ENCODE results near the gene RFT1.

GRCh38 chr3:53153980-53154379, 23.7 kb upstream of the RFT1 start:
- TF ChIP-seq CTCF (IDR thresholded peaks at IDR 0.05) (no peak), KAT7 (CRISPR knock-in tag; IDR thresholded peaks at IDR 0.05; ENCODE audit: borderline replicate concordance) (no peak), NFE2L1 (CRISPR knock-in tag; IDR thresholded peaks at IDR 0.05) (no peak), RELA (CRISPR knock-in tag; IDR thresholded peaks at IDR 0.05; ENCODE audit: borderline replicate concordance) (no peak), NFYB (CRISPR knock-in tag; conservative IDR thresholded peaks at IDR 0.05; ENCODE audit: low read depth) (no peak), ZNF219 (CRISPR knock-in tag; IDR thresholded peaks at IDR 0.05; ENCODE audit: borderline replicate concordance) (no peak), ATF1 (CRISPR knock-in tag; IDR thresholded peaks at IDR 0.05) (no peak), TCF7 (CRISPR knock-in tag; IDR thresholded peaks at IDR 0.05; ENCODE audit: low read depth) (no peak), MAX (CRISPR knock-in tag; IDR thresholded peaks at IDR 0.05) (no peak), NR1H2 (CRISPR knock-in tag; IDR thresholded peaks at IDR 0.05) (no peak), FOXJ3 (CRISPR knock-in tag; IDR thresholded peaks at IDR 0.05; ENCODE audit: borderline replicate concordance) (no peak), ZNF121 (CRISPR knock-in tag; IDR thresholded peaks at IDR 0.05) (no peak)

All from WTC11 (cell line).